GM19438 (cell line): Measurements from ENCODE around the gene CHMP1A.
"Not testable (repeated sequence)": the region's sequence is repeated elsewhere in the genome, so short reads cannot be mapped to it uniquely, and the experiment has no call there.

Experiments
- ATAC-seq: cut with Tn5 transposase; IDR thresholded peaks from one replicate; pipeline ENCODE4 v1.9.1; 2021; ENCODE audit warnings: low read depth; ENCODE audit not compliant: unreplicated experiment

The CHMP1A gene

GRCh38 chr16:89661215-89661614 is 3.7 kb upstream of the CHMP1A start:
- ATAC-seq = no peak

DNA sequence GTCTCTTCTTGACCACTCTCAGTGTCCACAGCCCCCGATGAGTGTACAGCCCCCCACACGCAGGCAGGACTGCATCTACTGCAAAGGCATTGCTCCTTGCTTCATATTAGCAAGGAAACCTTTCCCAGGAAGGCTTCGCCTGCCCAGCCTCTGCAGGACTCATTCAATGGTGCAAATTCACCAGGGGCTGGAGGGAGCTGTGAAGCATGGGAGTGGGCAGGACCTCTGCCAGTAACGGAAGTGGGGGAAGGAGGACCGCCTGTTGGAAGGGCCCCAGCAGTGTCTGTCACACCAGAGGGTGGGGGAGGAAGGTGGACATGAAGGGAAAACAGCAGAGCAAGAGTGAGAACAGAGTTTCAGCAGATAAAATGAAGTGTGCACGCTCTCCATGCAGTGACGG is 2.6 kb upstream of the CHMP1A start:
- ATAC-seq = no peak

DNA sequence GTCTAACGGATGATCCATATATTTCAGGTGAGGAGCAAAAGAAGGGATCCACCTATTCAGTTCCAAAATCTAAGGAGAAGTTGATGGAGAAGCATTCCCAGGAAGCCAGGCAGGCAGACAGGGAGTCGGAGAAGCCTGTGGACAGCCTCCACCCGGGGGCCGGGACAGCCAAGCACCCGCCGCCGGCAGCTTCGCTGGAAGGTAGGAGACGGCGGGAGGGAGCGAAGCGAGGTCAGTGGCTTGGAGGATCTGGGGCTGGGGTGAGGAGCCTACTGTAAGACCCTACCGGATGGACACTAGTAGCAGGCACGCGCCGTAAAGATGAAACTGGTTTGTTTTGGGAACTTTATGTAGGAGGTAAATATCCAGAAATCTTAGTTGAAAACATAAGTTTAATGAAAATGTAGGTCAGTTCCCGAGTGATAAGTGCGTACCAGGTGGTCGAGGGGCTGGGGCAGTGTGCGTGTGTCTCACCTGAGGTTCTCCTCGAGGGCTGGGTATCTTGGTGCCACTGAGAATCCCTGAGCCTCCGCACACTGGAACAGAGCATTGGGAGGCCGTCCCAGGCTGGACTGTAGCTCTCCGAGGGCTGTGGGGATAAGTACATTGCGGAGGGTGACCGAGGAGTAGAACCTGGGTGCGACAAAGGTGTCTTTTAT is 842 bp upstream of the CHMP1A start:
- no peak for ATAC-seq

GRCh38 chr16:89656435-89657121 is 930 bp downstream of the CHMP1A start:
- ATAC-seq = no peak

GRCh38 chr16:89655062-89655643 is 2.4 kb downstream of the CHMP1A start:
- ATAC-seq = no peak

GRCh38 chr16:89653656-89654295 is 3.7 kb downstream of the CHMP1A start:
- no peak for ATAC-seq

GRCh38 chr16:89651584-89651983 is 5.9 kb downstream of the CHMP1A start:
- no peak for ATAC-seq

GRCh38 chr16:89646906-89647305 is 10.6 kb downstream of the CHMP1A start:
- ATAC-seq = no peak

- no peak for ATAC-seq
Observed at GRCh38 chr16:89646270-89646669, 11.2 kb downstream of the CHMP1A start.

DNA sequence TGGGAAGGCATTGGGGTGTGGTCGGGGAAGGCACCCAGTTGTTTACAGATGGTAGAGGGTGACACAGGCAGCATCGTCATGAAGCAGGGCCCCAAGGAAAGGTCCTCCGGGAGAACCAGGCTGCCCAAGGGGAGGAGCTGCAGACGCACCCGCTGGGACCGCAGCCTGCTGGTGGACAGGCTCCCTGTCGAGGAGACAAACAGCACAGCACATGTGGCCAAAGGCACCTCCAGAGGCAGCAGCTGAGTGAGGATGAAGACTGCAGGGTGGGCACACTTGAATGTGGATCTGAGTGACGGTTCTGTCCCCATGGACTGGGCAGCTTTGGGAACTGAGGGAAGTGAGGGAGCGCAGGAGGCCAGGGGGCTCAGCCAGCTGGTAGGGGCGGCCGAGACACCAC is 12.4 kb downstream of the CHMP1A start:
- ATAC-seq = no peak

- ATAC-seq = no peak
Observed at GRCh38 chr16:89643769-89644300, 13.7 kb downstream of the CHMP1A start.

GRCh38 chr16:89642574-89642973 is 14.9 kb downstream of the CHMP1A start:
- ATAC-seq = no peak

DNA sequence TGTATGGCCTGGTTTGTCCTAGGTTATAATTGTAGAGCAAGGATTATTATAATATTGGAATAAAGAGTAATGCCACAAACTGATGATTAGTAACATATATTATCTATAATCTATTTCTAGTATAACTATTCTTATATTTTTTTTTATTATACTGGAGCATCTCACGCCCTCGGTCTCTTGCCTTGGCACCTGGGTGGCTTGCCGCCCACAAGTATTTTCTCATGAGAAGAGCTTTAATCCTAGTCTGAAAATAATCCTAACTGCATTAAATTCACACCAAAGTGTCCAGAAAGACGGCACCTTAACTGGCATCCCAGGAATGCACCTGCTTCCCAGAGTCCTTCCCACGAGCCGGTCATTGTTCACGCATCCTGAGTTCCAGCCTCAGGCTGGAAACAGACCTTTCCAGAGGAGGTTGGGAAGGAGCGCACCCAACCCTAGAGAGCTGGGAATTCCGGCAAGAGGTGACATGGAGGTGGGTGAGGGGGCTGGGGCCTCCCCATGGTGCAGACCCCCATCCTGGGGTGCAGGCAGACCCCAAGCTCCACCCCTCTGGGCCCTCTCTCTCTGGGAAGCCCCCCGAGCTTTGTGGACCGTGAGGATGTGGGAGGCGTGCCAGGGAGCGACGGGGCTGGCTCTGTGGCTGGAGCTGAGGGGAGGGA is 15.9 kb downstream of the CHMP1A start:
- ATAC-seq = no peak

- no peak for ATAC-seq
Observed at GRCh38 chr16:89639385-89639784, 18.1 kb downstream of the CHMP1A start.

DNA sequence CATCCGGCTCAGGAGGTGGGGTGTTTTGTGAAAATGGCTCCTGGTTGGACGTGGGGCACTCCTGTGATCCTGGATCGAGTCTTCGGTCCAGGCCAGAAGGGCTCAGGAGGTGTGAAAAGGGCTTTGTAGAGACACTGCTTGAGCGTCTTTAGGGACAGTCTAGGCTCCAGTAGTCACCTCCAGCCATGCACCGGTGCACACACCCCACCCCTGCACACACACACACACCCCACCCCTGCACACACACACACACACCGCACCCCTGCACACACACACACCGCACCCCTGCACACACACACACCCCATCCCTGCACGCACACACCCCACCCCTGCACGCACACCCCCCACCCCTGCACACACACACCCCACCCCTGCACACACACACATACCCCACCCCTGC is 19.1 kb downstream of the CHMP1A start:
- ATAC-seq = no peak

- ATAC-seq = no peak
Observed at GRCh38 chr16:89637379-89637778, 20.1 kb downstream of the CHMP1A start.

GRCh38 chr16:89636663-89637062 is 20.8 kb downstream of the CHMP1A start:
- no peak for ATAC-seq

GRCh38 chr16:89634463-89635385 is 22.8 kb downstream of the CHMP1A start:
- ATAC-seq = not testable (repeated sequence)

- ATAC-seq = no peak
Observed at GRCh38 chr16:89633064-89633631, 24.4 kb downstream of the CHMP1A start.
